ENCODE measurements around the gene NUDT1.

NUDT1 gene

GRCh38 chr7:2271273-2272026 is 29.4 kb downstream of the NUDT1 start:
- no peak for DNase-seq

- DNase-seq, result no peak
Measured at GRCh38 chr7:2272031-2272430, 30.0 kb downstream of the NUDT1 start.

GRCh38 chr7:2273866-2274265 is 31.8 kb downstream of the NUDT1 start:
- DNase-seq, result no peak

GRCh38 chr7:2274666-2275065 is 32.6 kb downstream of the NUDT1 start:
- DNase-seq, result no peak

- no peak for DNase-seq
Measured at GRCh38 chr7:2275101-2275500, 33.1 kb downstream of the NUDT1 start.

GRCh38 chr7:2276107-2276506 is 34.1 kb downstream of the NUDT1 start:
- DNase-seq, result no peak

- DNase-seq, result no peak
Measured at GRCh38 chr7:2278026-2278425, 36.0 kb downstream of the NUDT1 start.

- no peak for DNase-seq
Measured at GRCh38 chr7:2279896-2280295, 37.9 kb downstream of the NUDT1 start.

GRCh38 chr7:2280424-2280823 is 38.4 kb downstream of the NUDT1 start:
- no peak for DNase-seq

GRCh38 chr7:2281541-2281940 is 39.5 kb downstream of the NUDT1 start:
- DNase-seq, result no peak

GRCh38 chr7:2282185-2282751 is 40.2 kb downstream of the NUDT1 start:
- no peak for DNase-seq

GRCh38 chr7:2283074-2283473 is 41.0 kb downstream of the NUDT1 start:
- no peak for DNase-seq

GRCh38 chr7:2287745-2288144 is 45.7 kb downstream of the NUDT1 start:
- no peak for DNase-seq

GRCh38 chr7:2288503-2288902 is 46.5 kb downstream of the NUDT1 start:
- DNase-seq, result no peak

- no peak for DNase-seq
Measured at GRCh38 chr7:2289111-2289586, 47.1 kb downstream of the NUDT1 start.

- no peak for DNase-seq
Measured at GRCh38 chr7:2289621-2290020, 47.6 kb downstream of the NUDT1 start.

GRCh38 chr7:2290877-2291276 is 48.9 kb downstream of the NUDT1 start:
- no peak for DNase-seq

- no peak for DNase-seq
Measured at GRCh38 chr7:2295936-2296620, 54.1 kb downstream of the NUDT1 start.

- DNase-seq, result no peak
Measured at GRCh38 chr7:2296832-2297231, 54.8 kb downstream of the NUDT1 start.

- no peak for DNase-seq
Measured at GRCh38 chr7:2299131-2299829, 57.3 kb downstream of the NUDT1 start.

GRCh38 chr7:2299870-2300512 is 58.0 kb downstream of the NUDT1 start:
- no peak for DNase-seq

Data from central memory CD4-positive, alpha-beta T cell (primary cell).